Colonic mucosa (tissue), 4 donors: Measurements from ENCODE around the gene TEC. TPM values are rescaled to one million over a fixed set of nuclear protein-coding genes. Genes with fewer than 3 reads are reported as not detected.
"Not testable (repeated sequence)": the region's sequence is repeated elsewhere in the genome, so short reads cannot be mapped to it uniquely, and the experiment has no call there.

Source experiments
- DNase-seq: peaks from one replicate; pipeline ENCODE4 v3.0.0-alpha.2; 2020
- H3K27ac ChIP-seq: fragments of 200-600 bp; one replicate; pipeline ENCODE4 v1.8.0; 2021
- H3K27me3 ChIP-seq: fragments of 200-600 bp; one replicate; pipeline ENCODE4 v1.8.0; 2021
- H3K36me3 ChIP-seq: fragments of 200-600 bp; one replicate; pipeline ENCODE4 v1.8.0; 2021
- H3K4me1 ChIP-seq: fragments of 200-600 bp; one replicate; pipeline ENCODE4 v1.8.0; 2021; ENCODE audit warnings: mild to moderate bottlenecking
- H3K4me3 ChIP-seq: fragments of 200-600 bp; one replicate; pipeline ENCODE4 v1.8.0; 2021
- H3K9ac ChIP-seq, 2 donors: one replicate each; pipeline ENCODE4 v1.7.0; 2013; ENCODE audit warnings: control low read depth in 2 of 2, low read depth in 2 of 2, low read length in 2 of 2
- H3K9me3 ChIP-seq: fragments of 200-600 bp; one replicate; pipeline ENCODE4 v1.8.0; 2021
- intact Hi-C: fragments of 100-400 bp; cut with DNase I; formaldehyde crosslinking; loops from one replicate; pipeline ENCODE4 v1.14.1; 2022
- total RNA-seq, 2 donors: library from RNA; stranded (reverse); fragmentation: NEBNext Ultra II Directional in 1 of 2; extraction: Animal tissue kit (Norgen Biotek cat#: 25700) in 1 of 2; gene quantifications; one replicate each; pipeline ENCODE4 v1.2.1, GENCODE V29; 2021
- TF ChIP-seq, protein P1 (sequence below): fragments of 200-600 bp; IDR thresholded peaks from one replicate; pipeline ENCODE4 v1.8.0; 2022; ENCODE audit warnings: antibody characterized with exemption, mild to moderate bottlenecking
- donor health status: healthy.
- donor health status: DM: no; HTN: no; CAD: no.
- donor health status: DM: no; HTN: no; CAD: no.

TEC gene
- total RNA-seq, 2 donors from 2014 or later, result 2.1 to 2.9 TPM

GRCh38 chr4:48191758-48192157 is 77.9 kb downstream of the TEC start:
- H3K27ac ChIP-seq, result no peak overlapping the region
- no peak for DNase-seq
- no peaks in the 10 kb centered on the region for H3K36me3 ChIP-seq
- H3K9me3 ChIP-seq, result no peaks in the 10 kb centered on the region
- H3K4me1 ChIP-seq, result no peaks in the 10 kb centered on the region
- no peaks in the 10 kb centered on the region for H3K27me3 ChIP-seq
- no peak overlapping the region for H3K9ac ChIP-seq
- H3K4me3 ChIP-seq, result no peak overlapping the region
- TF ChIP-seq, protein P1, sequence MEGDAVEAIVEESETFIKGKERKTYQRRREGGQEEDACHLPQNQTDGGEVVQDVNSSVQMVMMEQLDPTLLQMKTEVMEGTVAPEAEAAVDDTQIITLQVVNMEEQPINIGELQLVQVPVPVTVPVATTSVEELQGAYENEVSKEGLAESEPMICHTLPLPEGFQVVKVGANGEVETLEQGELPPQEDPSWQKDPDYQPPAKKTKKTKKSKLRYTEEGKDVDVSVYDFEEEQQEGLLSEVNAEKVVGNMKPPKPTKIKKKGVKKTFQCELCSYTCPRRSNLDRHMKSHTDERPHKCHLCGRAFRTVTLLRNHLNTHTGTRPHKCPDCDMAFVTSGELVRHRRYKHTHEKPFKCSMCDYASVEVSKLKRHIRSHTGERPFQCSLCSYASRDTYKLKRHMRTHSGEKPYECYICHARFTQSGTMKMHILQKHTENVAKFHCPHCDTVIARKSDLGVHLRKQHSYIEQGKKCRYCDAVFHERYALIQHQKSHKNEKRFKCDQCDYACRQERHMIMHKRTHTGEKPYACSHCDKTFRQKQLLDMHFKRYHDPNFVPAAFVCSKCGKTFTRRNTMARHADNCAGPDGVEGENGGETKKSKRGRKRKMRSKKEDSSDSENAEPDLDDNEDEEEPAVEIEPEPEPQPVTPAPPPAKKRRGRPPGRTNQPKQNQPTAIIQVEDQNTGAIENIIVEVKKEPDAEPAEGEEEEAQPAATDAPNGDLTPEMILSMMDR, result no peak
- intact Hi-C loops, result no loop called here

DNA sequence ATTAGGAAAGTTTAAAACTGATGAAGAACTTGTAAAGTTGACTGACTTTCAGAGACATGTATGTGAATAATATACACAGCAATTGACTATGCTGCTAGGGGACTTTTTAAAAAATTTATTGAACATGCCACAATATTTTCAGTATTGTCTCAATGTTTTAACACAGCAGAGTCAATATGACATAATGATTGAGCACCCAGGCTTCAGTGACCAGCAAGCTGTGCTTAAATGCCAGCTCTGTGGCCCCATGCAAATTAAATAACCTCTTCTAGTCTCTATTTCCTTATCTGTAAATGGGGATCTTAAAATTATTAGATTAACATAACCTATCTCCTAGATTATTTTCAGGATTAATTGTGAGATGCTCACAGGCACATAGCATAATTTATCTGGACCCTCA is 78.8 kb downstream of the TEC start:
- H3K4me1 ChIP-seq, result no peaks in the 10 kb centered on the region
- H3K9me3 ChIP-seq, result no peaks in the 10 kb centered on the region
- H3K27ac ChIP-seq, result no peak overlapping the region
- no peak for DNase-seq
- TF ChIP-seq, protein P1, result no peak
- H3K4me3 ChIP-seq, result no peak overlapping the region
- no peak overlapping the region for H3K9ac ChIP-seq
- H3K36me3 ChIP-seq, result no peaks in the 10 kb centered on the region
- H3K27me3 ChIP-seq, result no peaks in the 10 kb centered on the region
- intact Hi-C loops, result no loop called here

DNA sequence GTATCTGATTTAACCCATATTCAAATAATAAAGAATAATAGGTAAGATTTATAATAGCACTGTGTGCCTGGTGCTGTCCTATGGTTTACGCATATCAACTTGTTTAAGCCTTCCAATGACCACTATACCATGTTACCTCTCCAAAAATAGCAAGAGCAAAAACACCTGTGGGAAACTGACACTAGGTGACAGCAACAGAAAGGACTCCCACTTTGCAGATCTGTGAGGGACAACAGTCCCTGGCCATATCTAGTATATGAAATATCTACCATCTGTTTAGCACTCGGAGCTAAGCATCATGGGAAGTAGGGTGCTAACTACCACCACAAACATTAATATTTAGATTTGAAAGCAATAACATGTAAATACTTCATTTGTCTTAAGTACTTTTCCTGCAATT is 79.9 kb downstream of the TEC start:
- no peaks in the 10 kb centered on the region for H3K9me3 ChIP-seq
- intact Hi-C loops, result no loop called here
- H3K27me3 ChIP-seq, result no peaks in the 10 kb centered on the region
- no peaks in the 10 kb centered on the region for H3K4me1 ChIP-seq
- no peaks in the 10 kb centered on the region for H3K36me3 ChIP-seq
- no peak for DNase-seq
- TF ChIP-seq, protein P1, result no peak
- no peak overlapping the region for H3K9ac ChIP-seq
- no peak overlapping the region for H3K4me3 ChIP-seq
- no peak overlapping the region for H3K27ac ChIP-seq

DNA sequence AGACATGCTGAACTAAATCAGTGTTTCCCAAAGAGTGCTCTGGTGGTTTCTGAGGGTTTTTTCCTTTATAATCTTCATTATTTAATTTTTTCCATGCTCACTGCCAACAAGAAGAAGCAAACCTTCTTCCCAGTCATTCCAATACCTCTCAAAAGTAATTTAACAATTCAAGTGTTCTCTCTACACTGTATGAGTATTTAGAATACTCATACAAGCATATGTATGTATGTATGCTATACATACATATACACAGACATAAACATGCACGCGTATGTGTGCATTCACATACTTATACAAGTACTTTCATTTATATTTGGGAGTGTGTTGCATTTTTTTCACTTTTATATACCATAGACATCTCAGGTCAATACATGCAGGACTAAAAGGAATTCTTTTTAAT is 81.2 kb downstream of the TEC start:
- Histone ChIP-seq H3K36me3 (no peaks in the 10 kb centered on the region), H3K9ac (no peak overlapping the region), H3K27ac (no peak overlapping the region), H3K4me1 (no peaks in the 10 kb centered on the region), H3K9me3 (no peaks in the 10 kb centered on the region), H3K4me3 (no peak overlapping the region), H3K27me3 (no peaks in the 10 kb centered on the region)
- intact Hi-C loops, result no loop called here
- TF ChIP-seq, protein P1, result no peak
- DNase-seq, result no peak

GRCh38 chr4:48187813-48188212 is 81.8 kb downstream of the TEC start:
- Histone ChIP-seq H3K4me3 (no peak overlapping the region), H3K27ac (no peak overlapping the region)

DNA sequence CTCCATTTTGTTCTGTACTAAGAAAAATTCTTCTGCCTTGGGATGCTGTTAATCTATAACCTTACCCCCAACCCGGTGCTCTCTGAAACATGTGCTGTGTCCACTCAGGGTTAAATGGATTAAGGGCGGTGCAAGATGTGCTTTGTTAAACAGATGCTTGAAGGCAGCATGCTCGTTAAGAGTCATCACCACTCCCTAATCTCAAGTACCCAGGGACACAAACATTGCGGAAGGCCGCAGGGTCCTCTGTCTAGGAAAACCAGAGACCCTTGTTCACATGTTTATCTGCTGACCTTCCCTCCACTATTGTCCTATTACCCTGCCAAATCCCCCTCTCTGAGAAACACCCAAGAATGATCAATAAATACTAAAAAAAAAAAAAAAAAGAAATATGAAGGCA is 82.6 kb downstream of the TEC start:
- H3K4me1 ChIP-seq, H3K4me3 ChIP-seq, DNase-seq, H3K36me3 ChIP-seq, H3K9me3 ChIP-seq, H3K27me3 ChIP-seq, intact Hi-C loops, H3K9ac ChIP-seq, H3K27ac ChIP-seq: not testable (repeated sequence)

More at GRCh38 chr4:48187813-48188212, 81.8 kb downstream of the TEC start:
- no peak for DNase-seq
- no peaks in the 10 kb centered on the region for H3K4me1 ChIP-seq
- H3K27me3 ChIP-seq, result no peaks in the 10 kb centered on the region
- TF ChIP-seq, protein P1, result no peak
- no peaks in the 10 kb centered on the region for H3K9me3 ChIP-seq
- intact Hi-C loops, result no loop called here
- no peak overlapping the region for H3K9ac ChIP-seq
- H3K36me3 ChIP-seq, result no peaks in the 10 kb centered on the region

- H3K36me3 ChIP-seq, H3K9me3 ChIP-seq, DNase-seq, H3K27ac ChIP-seq, H3K4me3 ChIP-seq, H3K27me3 ChIP-seq, H3K9ac ChIP-seq, H3K4me1 ChIP-seq, intact Hi-C loops: not testable (repeated sequence)
These were observed 83.2 kb downstream of the TEC start for GRCh38 chr4:48186394-48186793.
